Transverse colon (tissue), 4 donors: ENCODE measurements around the gene PNMA3. TPM values are rescaled to one million over a fixed set of nuclear protein-coding genes. Genes with fewer than 3 reads are reported as not detected.
"Not testable (repeated sequence)": the region's sequence is repeated elsewhere in the genome, so short reads cannot be mapped to it uniquely, and the experiment has no call there.

Experiments
- DNase-seq: peaks from one replicate; pipeline ENCODE4 v3.0.0-alpha.2; 2019
- H3K27ac ChIP-seq, 4 donors: fragments of 200-600 bp; sonication (generic); 2 replicates each; pipeline ENCODE4 v1.5.1; 2016 to 2018; ENCODE audit warnings: inconsistent platforms in 4 of 4
- H3K27me3 ChIP-seq: fragments of 200-600 bp; sonication (generic); 2 replicates; pipeline ENCODE4 v1.5.1; 2017; ENCODE audit warnings: inconsistent platforms
- H3K36me3 ChIP-seq, 4 donors: fragments of 200-600 bp; sonication (generic); 2 replicates each; pipeline ENCODE4 v1.5.1; 2017 to 2019; ENCODE audit warnings: inconsistent platforms in 4 of 4
- H3K4me1 ChIP-seq, 4 donors: fragments of 200-600 bp; sonication (generic); 2 replicates each; pipeline ENCODE4 v1.5.1; 2017 to 2020; ENCODE audit warnings: inconsistent platforms in 4 of 4
- H3K4me3 ChIP-seq, 4 donors: fragments of 200-600 bp; sonication (generic); 1 replicate in 1 of 4; 2 replicates in 3 of 4; pipeline versions ENCODE4 v1.5.1 to v1.6.1; 2017 to 2019; ENCODE audit warnings: inconsistent platforms in 4 of 4
- H3K9me3 ChIP-seq, 2 donors: fragments of 200-600 bp; sonication (generic); 2 replicates each; pipeline ENCODE4 v1.5.1; 2017 to 2019; ENCODE audit warnings: inconsistent platforms in 2 of 2
- CTCF ChIP-seq, 5 experiments: fragments of 200-600 bp in 3 of 5; fragments of 450-650 bp in 2 of 5; sonication (generic) in 3 of 5; IDR thresholded peaks; 1 replicate in 2 of 5; 2 replicates in 3 of 5; pipeline ENCODE4 v1.5.1; 2016 to 2017; ENCODE audit warnings: antibody characterized with exemption in 5 of 5, inconsistent platforms in 3 of 5, mild to moderate bottlenecking in 2 of 5, moderate library complexity in 1 of 5
- EP300 ChIP-seq: sonication (generic); formaldehyde crosslinking; IDR thresholded peaks from one replicate; pipeline ENCODE4 v1.6.1; 2017; ENCODE audit warnings: antibody characterized with exemption, low read depth
- POLR2A ChIP-seq: fragments of 450-650 bp; IDR thresholded peaks from one replicate; pipeline ENCODE4 v1.6.1; 2016; ENCODE audit warnings: antibody characterized with exemption, mild to moderate bottlenecking, moderate library complexity
- POLR2AphosphoS5 ChIP-seq, 3 donors: sonication (generic); formaldehyde crosslinking; IDR thresholded peaks; one replicate each; pipeline ENCODE4 v1.6.1; 2016; ENCODE audit warnings: antibody characterized with exemption in 3 of 3
- WGBS, 2 donors: methylation state at CpG; one replicate each; pipeline ENCODE4 v1.1.5; 2018; ENCODE audit warnings: low coverage in 1 of 2; 5-methylcytosine and 5-hydroxymethylcytosine counted together
- in situ Hi-C, 4 donors: fragments of 200-750 bp; cut with MboI; loops; one replicate each; pipeline versions ENCODE4 v1.15.0 to v1.15.1; 2017; ENCODE audit warnings: low sequenced_read_pairs in 3 of 4, low pct_ligation_motif_present in 1 of 4, low pct_unique_long_range_greater_than_20kb in 1 of 4
- intact Hi-C: fragments of 100-400 bp; cut with DNase I; formaldehyde crosslinking; loops from one replicate; pipeline ENCODE4 v1.15.1; 2023; ENCODE audit warnings: low total_unique reads
- total RNA-seq, 4 donors: library from RNA; depleted of rRNA; stranded (reverse); fragments of >200 nt; gene quantifications; one replicate each; pipeline ENCODE4 v1.1.0, GENCODE V29; 2016

The PNMA3 gene
- total RNA-seq, 4 donors from 2014 or later, result 0.32 to 0.82 TPM; not detected in 2

GRCh38 chrX:153074262-153074899 is 18.1 kb downstream of the PNMA3 start:
- intact Hi-C loops, result no loop called here
- in situ Hi-C loops, result no loop called here
- no peaks in the 10 kb centered on the region for H3K36me3 ChIP-seq
- no peaks in the 10 kb centered on the region for H3K4me1 ChIP-seq
- H3K9me3 ChIP-seq, result no peaks in the 10 kb centered on the region
- no peak overlapping the region for H3K4me3 ChIP-seq
- H3K27ac ChIP-seq, result no peak overlapping the region
- H3K27me3 ChIP-seq, result no peaks in the 10 kb centered on the region
- 86% methylated on average over 18 of the region's 24 CpGs; no CpG with 5 or more reads in 1 of the 2 donors for WGBS, 2 donors
- TF ChIP-seq EP300 (no peak), CTCF (IDR thresholded peaks at IDR 0.05) (no peak), POLR2A (no peak), POLR2AphosphoS5 (IDR thresholded peaks at IDR 0.05) (no peak)
- no peak for DNase-seq

- in situ Hi-C loops (no loop called here), intact Hi-C loops (no loop called here)
- 86% methylated on average over 11 of the region's 11 CpGs; no CpG with 5 or more reads in 1 of the 2 donors for WGBS, 2 donors
Measured at GRCh38 chrX:153074935-153075334, 18.7 kb downstream of the PNMA3 start.

GRCh38 chrX:153075366-153075765 is 19.1 kb downstream of the PNMA3 start:
- Histone ChIP-seq H3K4me3 (no peak overlapping the region), H3K27me3 (no peaks in the 10 kb centered on the region), H3K36me3 (no peaks in the 10 kb centered on the region), H3K27ac (no peak overlapping the region), H3K9me3 (no peaks in the 10 kb centered on the region), H3K4me1 (no peaks in the 10 kb centered on the region)
- no peak for DNase-seq
- TF ChIP-seq POLR2AphosphoS5 (IDR thresholded peaks at IDR 0.05), result no peak
- TF ChIP-seq CTCF (IDR thresholded peaks at IDR 0.05), result no peak
- TF ChIP-seq EP300, result no peak
- in situ Hi-C loops (no loop called here), intact Hi-C loops (no loop called here)
- WGBS, 2 donors, result 100% methylated on average over 1 of the region's 14 CpGs; no CpG with 5 or more reads in 1 of the 2 donors

More at GRCh38 chrX:153074935-153075334, 18.7 kb downstream of the PNMA3 start:
- Histone ChIP-seq H3K27ac (no peak overlapping the region), H3K27me3 (no peaks in the 10 kb centered on the region), H3K4me3 (no peak overlapping the region), H3K36me3 (no peaks in the 10 kb centered on the region), H3K4me1 (no peaks in the 10 kb centered on the region), H3K9me3 (no peaks in the 10 kb centered on the region)
- TF ChIP-seq POLR2AphosphoS5 (IDR thresholded peaks at IDR 0.05) (no peak), CTCF (IDR thresholded peaks at IDR 0.05) (no peak), EP300 (no peak), POLR2A (no peak)
- DNase-seq, result no peak

- DNase-seq, H3K27ac ChIP-seq, H3K27me3 ChIP-seq, H3K36me3 ChIP-seq, intact Hi-C loops, H3K9me3 ChIP-seq, H3K4me3 ChIP-seq, in situ Hi-C loops, H3K4me1 ChIP-seq: not testable (repeated sequence)
- no CpG with 5 or more reads among the region's 76 CpGs for WGBS, 2 donors
Measured at GRCh38 chrX:153077437-153078135, 21.3 kb downstream of the PNMA3 start.

GRCh38 chrX:153083238-153083923 is 27.1 kb downstream of the PNMA3 start:
- H3K36me3 ChIP-seq, DNase-seq, in situ Hi-C loops, H3K9me3 ChIP-seq, intact Hi-C loops, H3K27me3 ChIP-seq, H3K27ac ChIP-seq, H3K4me1 ChIP-seq, H3K4me3 ChIP-seq: not testable (repeated sequence)
- 85% methylated on average over 4 of the region's 23 CpGs; no CpG with 5 or more reads in 1 of the 2 donors for WGBS, 2 donors
